ENCODE measurements around the gene KRT34. TPM values are rescaled to one million over a fixed set of nuclear protein-coding genes. Genes with fewer than 3 reads are reported as not detected.
A peak's percentile ranks its signal among the peaks of the same experiment; 100 is the strongest.

The KRT34 gene
- polyA plus RNA-seq, 1 of the 3 experiments (the other 2 are of a cell fraction), result 0.08 TPM

- Histone ChIP-seq H3K27me3 (ENCODE audit: insufficient read depth) (no peaks in the 10 kb centered on the region), H3K4me3 (ENCODE audit: low read depth in 2 of 2, low read length in 1 of 2) (no peak overlapping the region), H3K9me2 (no peaks in the 10 kb centered on the region), H3K9me3 (no peaks in the 10 kb centered on the region), H4K20me1 (ENCODE audit: insufficient read depth) (no peaks in the 10 kb centered on the region), H2AFZ (ENCODE audit: low read depth) (no peak overlapping the region), H3K79me2 (ENCODE audit: insufficient read depth) (no peaks in the 10 kb centered on the region), H3K27ac (ENCODE audit: low read depth in 2 of 2, low read length in 1 of 2) (no peak overlapping the region), H3K36me3 (replicated peaks in 1 of 2; ENCODE audit: control insufficient read depth in 1 of 2, insufficient read depth in 2 of 2, low read length in 1 of 2) (no peaks in the 10 kb centered on the region), H3K4me1 (ENCODE audit: control insufficient read depth in 1 of 2, insufficient read depth in 2 of 2, low read depth in 1 of 2, low read length in 1 of 2) (peaks cover 0 to 21% of the 10 kb centered on the region in 2 experiments; a peak in 1 of 4 replicates), H3K4me2 (no peak overlapping the region), H3F3A (replicated peaks; ENCODE audit: insufficient read depth) (peaks cover 13% of the 10 kb centered on the region), H3K9ac (no peak overlapping the region)
- ChIA-PET CTCF (no interaction called here), POLR2A (no interaction called here)
- no peak for DNase-seq
- TF ChIP-seq MXI1 (IDR thresholded peaks at IDR 0.05; ENCODE audit: low read depth, low read length) (no peak), GATA2 (CRISPR knock-in tag; IDR thresholded peaks at IDR 0.05) (no peak)
- 90% methylated on average over 2 of the region's 2 CpGs for WGBS (ENCODE audit: low lambda C conversion rate)
Observed at GRCh38 chr17:41363881-41364280, 18.2 kb downstream of the KRT34 start.

- Histone ChIP-seq H3K4me1 (ENCODE audit: control insufficient read depth in 1 of 2, insufficient read depth in 2 of 2, low read depth in 1 of 2, low read length in 1 of 2) (peaks cover 0 to 6% of the 10 kb centered on the region in 2 experiments; a peak in 1 of 4 replicates), H3K9me3 (peaks cover 4% of the 10 kb centered on the region; the same call in 1 of the 2 replicates), H2AFZ (ENCODE audit: low read depth) (no peak overlapping the region), H3K79me2 (ENCODE audit: insufficient read depth) (no peaks in the 10 kb centered on the region), H3K9me2 (no peaks in the 10 kb centered on the region), H3K9ac (no peak overlapping the region), H3K4me2 (peak overlapping the region; percentile 34), H4K20me1 (ENCODE audit: insufficient read depth) (no peaks in the 10 kb centered on the region), H3K27ac (ENCODE audit: low read depth in 2 of 2, low read length in 1 of 2) (peak overlapping the region in 1 of 2 experiments; percentile 16; a peak in 2 of 4 replicates), H3K4me3 (ENCODE audit: low read depth in 2 of 2, low read length in 1 of 2) (no peak overlapping the region), H3K27me3 (ENCODE audit: insufficient read depth) (no peaks in the 10 kb centered on the region), H3F3A (replicated peaks; ENCODE audit: insufficient read depth) (peaks cover 5% of the 10 kb centered on the region), H3K36me3 (replicated peaks in 1 of 2; ENCODE audit: control insufficient read depth in 1 of 2, insufficient read depth in 2 of 2, low read length in 1 of 2) (no peaks in the 10 kb centered on the region)
- ChIA-PET POLR2A (no interaction called here), CTCF (interaction anchor here (0.7 to 0.9 kb wide), 3 partner anchors 189 to 504 kb away, joined by 3 to 4 read pairs (median 3); no protein-coding TSS in a partner anchor)
- DNase-seq, result no peak
- WGBS (ENCODE audit: low lambda C conversion rate), result 36% methylated on average over 5 of the region's 5 CpGs
- TF ChIP-seq IRF3 (IDR thresholded peaks at IDR 0.05; ENCODE audit: low read depth, low read length) (no peak), RXRA (IDR thresholded peaks at IDR 0.05; ENCODE audit: borderline replicate concordance, low read depth) (peak; percentile 23; the same call in 1 of the 2 replicates), TEAD4 (IDR thresholded peaks at IDR 0.05; ENCODE audit: borderline replicate concordance, insufficient read depth) (0 out of 2 replicates have a peak, but pooled peaks have one; percentile 24), TCF12 (IDR thresholded peaks at IDR 0.05) (peak; percentile 82), NFIC (IDR thresholded peaks at IDR 0.05; ENCODE audit: borderline replicate concordance) (peak; percentile 43; the same call in 1 of the 2 replicates), PBX3 (IDR thresholded peaks at IDR 0.05) (peak; percentile 68), REST (IDR thresholded peaks at IDR 0.05; ENCODE audit: low read depth, low read length) (no peak), JUND (IDR thresholded peaks at IDR 0.05) (peak; percentile 77), YY1 (IDR thresholded peaks at IDR 0.05; ENCODE audit: low read depth) (no peak), FOSL2 (IDR thresholded peaks at IDR 0.05; ENCODE audit: borderline replicate concordance, low read depth) (peak; percentile 73; the same call in 1 of the 2 replicates), CHD2 (IDR thresholded peaks at IDR 0.05; ENCODE audit: low read length, partially characterized antibody) (no peak), EP300 (IDR thresholded peaks at IDR 0.05; ENCODE audit: borderline replicate concordance in 1 of 2, low read depth in 1 of 2, low read length in 1 of 2) (peak in 1 of 2 experiments; percentile 66; a peak in 1 of 4 replicates), SMC3 (IDR thresholded peaks at IDR 0.05; ENCODE audit: low read depth, low read length) (no peak)
- TF ChIP-seq, protein P1, sequence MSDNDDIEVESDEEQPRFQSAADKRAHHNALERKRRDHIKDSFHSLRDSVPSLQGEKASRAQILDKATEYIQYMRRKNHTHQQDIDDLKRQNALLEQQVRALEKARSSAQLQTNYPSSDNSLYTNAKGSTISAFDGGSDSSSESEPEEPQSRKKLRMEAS (IDR thresholded peaks at IDR 0.05; ENCODE audit: low read depth), result 0 out of 2 replicates have a peak, but pooled peaks have one; percentile 29
Observed at GRCh38 chr17:41360296-41360995, 21.7 kb downstream of the KRT34 start.
